Activated CD8-positive, alpha-beta memory T cell treated with anti-CD3 and anti-CD28 coated beads for 24 hours (primary cell): ENCODE data around the gene OR8D4.
"Not testable (repeated sequence)": the region's sequence is repeated elsewhere in the genome, so short reads cannot be mapped to it uniquely, and the experiment has no call there.

Experiments used
- DNase-seq: peaks from one replicate; pipeline ENCODE4 v3.0.0-alpha.2; 2020

OR8D4 gene

DNA sequence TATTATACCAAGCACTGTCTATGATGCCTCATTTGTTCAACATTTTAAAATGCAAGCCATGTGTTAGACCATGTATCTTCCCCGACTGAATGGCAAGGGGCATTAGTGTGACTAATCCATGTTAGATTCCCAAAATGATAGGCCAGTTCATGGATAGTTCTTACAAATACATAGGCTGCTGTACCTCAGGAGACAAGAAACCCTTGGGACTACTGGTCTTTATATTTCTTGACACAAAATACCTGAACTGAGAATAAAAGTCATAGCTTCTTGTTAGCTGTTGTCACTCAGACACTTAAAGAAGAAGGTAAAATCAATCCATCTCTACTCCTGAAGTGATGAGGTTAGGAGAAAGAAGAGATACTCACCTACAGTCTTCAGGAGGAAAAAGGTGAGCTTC, at the start of gene OR8D4:
Gene OR8D4 (plus strand): TSS at position 301 of the 400 bp plus-strand sequence. CDS start 4,265 bp downstream, outside the sequence.
- no peak for DNase-seq

- DNase-seq: no peak
Observed at GRCh38 chr11:123852321-123852720, 49.6 kb upstream of the OR8D4 start.

GRCh38 chr11:123853038-123853437, 48.9 kb upstream of the OR8D4 start:
- DNase-seq: no peak

- DNase-seq: no peak
Observed at GRCh38 chr11:123856444-123856843, 45.5 kb upstream of the OR8D4 start.

- no peak for DNase-seq
Observed at GRCh38 chr11:123859731-123860130, 42.2 kb upstream of the OR8D4 start.

GRCh38 chr11:123865293-123865692, 36.7 kb upstream of the OR8D4 start:
- DNase-seq: not testable (repeated sequence)

DNA sequence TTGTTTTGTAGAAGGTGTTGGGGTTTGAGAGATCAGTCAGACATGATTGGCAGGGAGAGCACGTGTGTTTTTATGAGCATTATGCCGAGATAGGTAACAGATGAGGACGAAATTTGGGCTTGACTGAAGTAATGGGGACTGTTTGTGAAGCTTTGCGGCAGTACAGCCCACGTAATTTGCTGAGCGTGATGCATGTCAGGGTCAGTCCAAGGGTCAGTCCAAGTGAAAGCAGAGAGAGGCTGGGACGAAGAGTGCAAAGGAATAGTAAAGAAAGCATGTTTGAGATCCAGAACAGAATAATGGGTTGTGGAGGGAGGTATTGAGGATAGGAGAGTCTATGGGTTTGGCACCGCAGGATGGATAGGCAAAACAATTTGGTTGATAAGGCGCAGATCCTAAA, 34.2 kb upstream of the OR8D4 start:
- not testable (repeated sequence) for DNase-seq

DNA sequence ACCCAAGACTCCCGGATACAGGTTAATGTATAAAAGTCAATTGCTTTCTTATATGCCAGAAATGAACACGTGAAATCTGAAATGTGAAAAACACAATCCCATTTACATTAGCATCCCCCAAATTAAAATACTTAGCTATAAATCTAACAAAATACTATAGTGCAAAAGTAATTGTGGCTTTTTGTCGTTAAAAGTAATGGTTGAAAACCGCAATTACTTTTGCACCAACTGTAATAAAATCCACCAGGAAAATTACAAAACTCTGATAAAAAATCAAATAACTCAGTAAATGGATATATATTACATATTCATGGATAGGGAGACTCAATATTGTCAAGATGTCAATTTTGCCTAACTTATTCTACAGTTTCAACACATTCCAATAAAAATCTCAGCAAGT, 21.1 kb upstream of the OR8D4 start:
- no peak for DNase-seq

GRCh38 chr11:123885570-123885969, 16.4 kb upstream of the OR8D4 start, which contains the start of gene TMEM225:
TMEM225 (minus strand) TSS chr11:123885670; CDS start chr11:123885425, 245 bp downstream.
- DNase-seq: no peak

DNA sequence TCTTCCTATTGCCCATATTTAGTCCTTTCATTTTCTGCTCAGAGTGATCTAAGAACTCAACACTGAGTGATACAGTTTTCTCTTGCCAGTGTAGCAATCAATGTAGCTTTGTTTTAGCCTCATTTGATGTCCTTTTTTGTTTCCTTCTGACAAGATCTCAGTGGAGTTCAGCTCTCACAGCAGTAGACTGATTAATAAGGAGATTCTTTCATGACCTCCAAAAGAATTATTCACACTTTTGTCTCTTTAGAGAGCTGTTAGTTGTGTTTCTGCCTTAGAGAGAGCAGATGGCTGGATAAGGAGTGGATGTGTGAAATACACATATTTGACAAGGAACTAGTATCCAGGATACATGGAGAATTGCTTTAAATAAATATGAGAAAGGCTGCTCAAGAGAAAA, 9.9 kb upstream of the OR8D4 start:
- no peak for DNase-seq

DNA sequence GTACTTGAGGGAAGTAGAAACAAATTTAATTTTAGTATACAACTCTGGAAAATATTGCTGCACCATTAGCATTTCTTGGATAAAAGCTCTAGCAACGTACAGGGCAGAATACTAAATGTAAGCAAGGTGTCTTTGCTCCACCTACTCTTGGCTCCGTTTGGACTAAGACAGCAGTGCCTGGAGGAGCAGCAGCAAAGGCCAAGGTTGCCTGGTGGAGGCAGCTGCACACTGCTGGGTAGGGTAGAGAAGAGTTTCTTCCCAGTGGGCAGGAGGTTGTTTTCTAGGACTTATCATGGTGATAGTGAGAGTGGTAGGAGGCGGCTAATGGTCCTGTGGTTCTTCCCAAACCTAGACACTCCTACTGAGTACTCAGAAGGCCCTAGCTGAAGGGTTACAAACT, 2.2 kb upstream of the OR8D4 start:
- no peak for DNase-seq

DNA sequence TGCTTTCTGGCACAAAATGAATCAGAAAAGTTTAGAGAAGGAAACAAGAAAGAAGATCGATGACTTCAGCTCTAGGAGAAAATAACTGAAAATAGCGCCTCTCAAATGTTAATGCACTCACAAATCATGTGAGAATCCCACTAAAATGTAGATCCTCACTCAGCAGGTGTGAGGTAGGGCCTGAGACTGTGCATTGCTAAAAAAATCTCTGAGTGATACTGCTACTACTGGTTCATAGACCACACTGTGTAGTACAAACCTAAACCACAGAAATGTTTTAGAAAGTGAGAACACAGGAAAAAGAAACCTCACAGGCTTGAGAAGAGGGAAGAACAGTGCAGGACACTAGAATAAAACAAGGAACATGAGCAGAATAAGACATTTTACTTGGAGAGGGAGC, 2.0 kb downstream of the OR8D4 start:
- DNase-seq: no peak

DNA sequence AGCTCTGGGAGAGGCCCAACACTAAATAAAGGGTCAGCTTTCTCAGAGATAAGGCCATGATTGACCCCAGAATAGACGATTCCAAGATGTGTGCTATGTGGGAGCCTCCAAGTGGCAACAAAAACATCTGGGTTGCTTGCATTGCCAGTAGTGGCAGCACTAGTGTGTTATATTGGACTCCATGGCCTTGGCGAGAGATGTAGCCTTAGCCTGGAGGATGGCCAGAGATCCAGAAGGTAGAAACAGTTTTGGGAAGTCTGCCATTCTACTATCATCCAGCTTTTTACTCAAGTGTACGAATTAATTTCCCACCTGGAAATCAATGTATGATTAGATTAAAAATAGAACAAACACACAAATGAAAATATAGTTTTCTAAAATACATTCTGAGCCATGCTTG, 3.0 kb downstream of the OR8D4 start:
- DNase-seq: no peak

- no peak for DNase-seq
Observed at GRCh38 chr11:123905826-123906225, 3.9 kb downstream of the OR8D4 start.

DNA sequence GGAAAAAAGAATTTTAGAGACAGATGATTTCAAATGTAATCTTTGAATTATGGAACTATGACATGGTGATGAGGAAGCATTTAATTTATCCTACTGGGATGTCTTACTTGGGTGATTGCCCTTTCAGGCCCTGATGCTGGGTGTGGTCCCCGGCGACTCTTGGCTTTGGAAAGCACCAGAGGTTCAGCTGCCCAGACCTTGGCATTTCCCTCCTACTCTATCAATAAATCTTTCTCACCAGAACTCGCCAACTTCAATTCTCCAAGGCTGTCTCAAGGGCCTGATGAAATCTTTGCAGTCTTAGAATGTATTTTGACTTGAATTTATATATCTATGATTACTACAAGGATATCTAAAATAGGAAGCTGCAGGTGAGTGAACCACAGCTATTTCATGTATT, 19.0 kb downstream of the OR8D4 start:
- DNase-seq: no peak

- DNase-seq: no peak
Observed at GRCh38 chr11:123924027-123924426, 22.1 kb downstream of the OR8D4 start.

DNA sequence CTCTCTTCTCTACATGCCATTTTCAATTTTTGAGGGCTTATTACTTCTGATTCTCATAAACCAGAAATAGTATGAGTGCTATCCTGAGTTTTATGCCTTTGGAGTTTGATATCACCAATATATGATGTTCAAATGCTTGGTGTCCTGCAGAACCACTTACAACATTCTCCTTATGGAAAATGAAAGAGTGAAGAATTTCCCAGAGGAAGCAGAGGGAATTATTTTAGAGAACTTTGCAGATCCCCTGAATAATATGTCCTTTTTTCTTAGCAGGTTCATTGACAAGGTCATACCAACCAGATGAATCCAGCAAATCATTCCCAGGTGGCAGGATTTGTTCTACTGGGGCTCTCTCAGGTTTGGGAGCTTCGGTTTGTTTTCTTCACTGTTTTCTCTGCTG, 37.4 kb downstream of the OR8D4 start, which contains the start of gene OR4D5:
Gene OR4D5 (plus strand): TSS at position 301 of the 400 bp plus-strand sequence. CDS start 0 bp downstream, at position 301.
- DNase-seq: no peak

GRCh38 chr11:123942413-123942812, 40.4 kb downstream of the OR8D4 start:
- DNase-seq: no peak

DNA sequence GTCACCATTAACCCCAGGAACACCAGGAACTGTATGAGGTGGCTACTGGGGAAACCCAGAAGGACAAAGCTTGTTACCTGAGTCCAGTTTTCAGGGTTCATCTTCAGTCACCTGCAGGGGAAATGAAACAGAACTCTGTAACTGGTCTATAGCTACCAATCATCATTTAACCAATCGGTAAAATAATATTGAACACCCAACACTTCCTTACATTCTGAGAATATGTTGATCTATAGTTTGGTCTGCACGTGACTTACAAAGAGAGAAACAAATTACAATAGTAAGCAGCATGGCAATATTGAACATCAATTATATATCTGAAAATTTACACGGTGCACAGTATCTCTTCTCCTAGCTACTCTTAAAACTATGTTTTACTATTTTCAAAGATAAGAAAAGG, 41.8 kb downstream of the OR8D4 start, which contains the start of gene OR6T1:
Gene OR6T1 (minus strand): TSS at position 101 of the 400 bp plus-strand sequence. CDS start 0 bp downstream, at position 101.
- DNase-seq: no peak

- DNase-seq: no peak
Observed at GRCh38 chr11:123945132-123945531, 43.2 kb downstream of the OR8D4 start.

DNA sequence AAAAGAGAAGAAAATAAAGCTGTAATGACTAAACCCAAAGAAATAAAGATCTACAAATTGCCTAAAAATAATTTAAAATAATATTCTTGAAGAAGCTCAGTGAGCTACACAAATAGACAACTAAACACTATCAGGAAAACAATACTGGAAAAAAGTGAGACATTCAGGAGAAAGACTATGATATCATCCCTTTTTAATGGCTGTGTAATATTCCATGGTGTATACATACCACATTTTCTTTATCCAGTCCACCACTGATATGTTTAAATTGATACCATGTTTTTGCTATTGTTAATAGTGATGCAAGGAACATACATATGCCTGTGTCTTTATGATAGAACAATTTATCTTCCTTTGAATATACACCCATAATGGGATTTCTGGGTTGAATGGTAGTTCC, 54.8 kb downstream of the OR8D4 start:
- no peak for DNase-seq
